Measurements from ENCODE around the gene CELF2.

- TF ChIP-seq CTCF (conservative IDR thresholded peaks at IDR 0.05) (no peak), ZFX (IDR thresholded peaks at IDR 0.05) (no peak)
Measured at GRCh38 chr10:11284291-11285085, 266.8 kb downstream of the CELF2 start.
